Stimulated activated CD8-positive, alpha-beta memory T cell treated with anti-CD3 and anti-CD28 coated beads, Interleukin-7, amount 100 ng/mL, for 48 hours (primary cell): ENCODE results near the gene HDC.

Experiments used
- DNase-seq, 2 donors: peaks; one replicate each; pipeline ENCODE4 v3.0.0-alpha.2; 2020; ENCODE audit warnings: low read depth in 1 of 2; ENCODE audit errors: extremely low read depth in 1 of 2

Gene HDC

GRCh38 chr15:50256188-50257041 is 9.1 kb downstream of the HDC start:
- no peak for DNase-seq

GRCh38 chr15:50252556-50252955 is 13.0 kb downstream of the HDC start:
- no peak for DNase-seq

DNA sequence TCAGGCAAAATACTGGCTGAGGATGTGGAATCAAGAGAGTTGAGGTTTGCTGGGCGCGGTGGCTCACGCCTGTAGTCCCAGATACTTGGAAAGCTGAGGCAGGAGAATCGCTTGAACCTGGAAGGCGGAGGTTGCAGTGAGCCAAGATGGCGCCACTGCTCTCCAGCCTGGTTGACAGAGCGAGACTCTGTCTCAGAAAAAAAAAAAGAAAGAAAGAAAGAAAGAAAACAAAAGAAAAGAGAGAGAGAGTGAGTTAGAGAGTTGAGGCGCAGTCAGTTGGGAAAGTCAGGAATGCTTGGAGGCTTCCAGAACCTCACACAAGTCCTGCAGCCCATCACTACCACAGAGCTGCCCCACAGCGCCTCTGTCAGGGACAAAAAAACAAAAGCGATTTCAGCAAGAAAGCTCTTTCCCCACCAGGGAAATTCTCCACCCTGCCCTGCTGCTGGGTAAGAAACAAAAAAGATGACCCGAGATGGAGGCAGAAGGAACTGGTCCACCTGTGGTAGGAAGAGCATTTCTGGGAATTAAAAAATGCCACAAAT is 13.8 kb downstream of the HDC start:
- DNase-seq = no peak

DNA sequence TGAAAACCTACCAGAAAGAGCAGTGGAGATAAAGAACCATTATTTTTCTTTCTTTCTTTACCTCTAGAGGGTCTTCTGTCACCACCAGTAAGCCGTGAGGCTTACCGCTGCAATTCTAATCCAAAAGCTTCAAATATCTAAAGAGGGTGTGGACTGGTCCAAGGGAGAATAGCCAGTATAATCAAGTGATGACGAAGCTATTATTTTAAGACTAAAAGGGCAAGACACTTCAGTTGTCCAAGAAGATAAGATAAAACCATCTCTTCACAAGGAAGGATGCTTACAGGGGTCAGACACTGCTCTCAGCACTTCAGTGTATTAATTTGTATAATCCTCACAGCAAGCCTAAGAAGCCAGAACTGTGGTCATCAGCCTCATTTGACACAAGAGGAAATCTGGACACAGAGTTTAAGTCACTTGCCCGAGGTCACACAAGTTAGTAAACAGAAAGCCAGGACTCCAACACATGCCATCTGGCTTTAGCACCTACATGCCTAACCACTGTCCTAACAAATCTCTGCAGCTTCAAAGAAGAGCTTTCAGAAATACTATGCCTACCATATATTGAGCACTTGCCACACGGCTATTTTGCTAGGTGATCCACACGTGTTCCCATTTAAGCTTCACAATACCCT is 14.6 kb downstream of the HDC start:
- no peak for DNase-seq

GRCh38 chr15:50249704-50250103 is 15.8 kb downstream of the HDC start:
- no peak for DNase-seq

GRCh38 chr15:50248994-50249582 is 16.4 kb downstream of the HDC start:
- no peak for DNase-seq

DNA sequence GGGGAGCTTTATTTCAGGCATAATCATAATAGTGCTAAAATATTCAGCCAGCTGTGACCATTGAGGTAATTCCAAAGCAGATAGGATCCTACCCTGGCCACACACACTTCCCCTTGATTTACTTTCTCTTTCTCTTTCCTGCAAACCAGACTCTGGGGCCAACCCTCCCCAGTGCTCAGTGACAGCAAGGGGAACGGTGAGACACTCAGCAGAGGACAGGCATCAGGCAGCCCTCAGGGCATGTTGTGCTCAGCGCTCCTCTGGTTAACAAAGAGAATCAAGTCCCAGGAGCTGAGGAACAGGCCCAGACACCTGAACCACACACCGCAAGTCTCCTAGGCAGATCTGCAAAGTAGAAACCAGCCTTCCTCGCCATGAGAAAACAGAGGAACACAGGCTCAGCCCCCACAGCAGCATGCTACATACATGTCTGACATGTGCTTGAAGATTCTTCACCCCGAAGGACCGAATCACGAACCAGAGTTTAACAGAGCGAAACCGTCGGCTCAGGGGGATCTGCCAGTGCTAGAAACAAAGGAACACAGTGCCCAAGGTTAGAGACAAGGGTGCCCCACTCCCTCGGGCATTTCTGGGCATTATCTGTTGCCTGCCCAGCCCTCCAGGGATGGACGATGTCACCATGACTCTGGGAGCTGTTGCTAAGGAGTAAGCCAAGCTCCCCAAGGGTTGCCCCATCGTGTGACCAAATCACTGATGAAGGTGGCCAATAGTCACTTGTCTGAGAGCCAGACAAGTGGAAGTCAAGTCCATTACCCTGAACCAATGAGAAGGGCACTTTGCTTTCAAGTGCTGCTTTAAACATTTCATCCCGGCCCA is 17.5 kb downstream of the HDC start:
- DNase-seq = no peak

DNA sequence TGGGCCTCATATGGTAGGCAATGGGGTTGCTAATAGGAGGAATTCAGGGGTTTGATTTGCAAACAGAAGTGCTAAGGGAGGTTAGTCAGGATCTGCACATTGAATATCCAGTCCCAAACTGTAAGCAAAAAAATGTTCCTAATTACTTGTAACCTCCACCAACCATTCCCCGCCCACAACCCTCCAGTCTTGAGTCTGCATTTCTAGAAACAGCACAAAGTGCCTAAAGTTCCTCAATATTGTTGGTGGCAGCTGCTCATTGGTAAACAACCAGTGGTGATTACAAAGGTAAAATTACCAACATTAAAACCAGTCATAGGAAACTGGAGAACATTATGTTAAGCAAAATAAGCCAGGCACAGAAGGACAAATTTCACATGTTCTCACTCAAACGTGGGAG is 18.9 kb downstream of the HDC start:
- DNase-seq = no peak

- no peak for DNase-seq
These were observed 20.4 kb downstream of the HDC start for GRCh38 chr15:50244959-50245624.

DNA sequence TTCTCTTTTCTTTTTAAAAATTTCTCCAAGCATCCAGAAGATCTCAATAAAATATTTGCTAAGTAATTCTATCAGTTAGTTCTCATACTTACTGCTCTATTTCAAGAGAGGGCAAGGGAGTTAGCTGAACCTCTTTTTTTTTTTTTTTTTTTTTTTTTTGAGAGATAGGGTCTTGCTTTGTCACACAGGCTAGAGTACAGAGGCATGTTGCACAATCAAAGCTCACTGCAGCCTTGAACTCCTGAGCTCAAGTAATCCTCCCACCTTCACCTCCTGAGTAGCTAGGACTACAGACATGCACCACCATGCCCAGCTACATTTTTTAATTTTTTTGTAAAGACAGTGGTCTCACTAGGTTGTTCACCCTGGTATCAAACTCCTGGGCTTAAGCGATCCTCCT is 21.4 kb downstream of the HDC start:
- DNase-seq = no peak

- no peak for DNase-seq
These were observed 23.7 kb downstream of the HDC start for GRCh38 chr15:50241684-50242450.

DNA sequence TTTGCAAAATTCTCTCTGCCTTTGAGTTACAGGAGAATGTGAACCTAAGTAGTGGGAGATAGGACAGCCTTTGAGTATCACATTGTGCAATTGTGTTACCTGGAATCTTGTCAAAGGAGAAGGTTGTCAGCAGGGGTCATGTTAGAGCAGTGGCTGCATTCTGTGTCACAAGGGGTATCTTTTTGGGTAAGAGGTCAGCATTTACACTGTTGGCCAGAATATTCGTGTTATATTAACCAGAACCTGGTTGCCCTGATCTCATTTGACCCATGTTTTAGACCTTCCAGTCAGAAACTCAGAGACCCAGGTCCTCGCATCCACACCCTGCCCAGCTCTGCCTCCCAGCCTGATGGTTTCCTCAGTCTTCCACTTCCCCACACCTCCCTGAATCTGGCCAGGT is 27.3 kb downstream of the HDC start:
- DNase-seq = no peak

- no peak for DNase-seq
These were observed 29.1 kb downstream of the HDC start for GRCh38 chr15:50236433-50236832.

- no peak for DNase-seq
These were observed 29.7 kb downstream of the HDC start for GRCh38 chr15:50235794-50236193.

- no peak for DNase-seq
These were observed 30.8 kb downstream of the HDC start for GRCh38 chr15:50234764-50235163.

GRCh38 chr15:50233192-50233736 is 32.3 kb downstream of the HDC start:
- DNase-seq = no peak

DNA sequence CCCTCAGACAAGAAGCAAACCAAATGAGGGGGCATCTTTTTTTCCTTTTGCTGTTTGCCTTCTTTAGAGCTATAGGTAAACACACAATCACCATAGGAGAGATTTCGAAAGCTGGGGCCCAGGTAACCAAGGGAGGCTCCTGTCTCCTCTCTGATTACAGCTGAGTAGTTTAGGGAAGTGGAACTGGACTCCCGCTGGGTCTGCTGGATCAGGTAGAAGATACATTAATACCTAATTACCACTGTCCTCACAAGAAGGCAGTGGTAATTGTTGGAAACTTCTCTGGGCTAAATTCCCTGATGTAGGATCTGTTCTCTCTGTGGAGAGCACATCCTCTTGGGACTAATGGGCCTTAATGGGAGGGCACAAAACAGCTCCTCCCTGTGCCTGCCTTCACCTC is 32.7 kb downstream of the HDC start:
- no peak for DNase-seq

- no peak for DNase-seq
These were observed 33.8 kb downstream of the HDC start for GRCh38 chr15:50231761-50232160.

GRCh38 chr15:50229336-50229735 is 36.2 kb downstream of the HDC start:
- no peak for DNase-seq
